KMS-11 (cell line): ENCODE results near the gene POLQ.
"Not testable (repeated sequence)": the region's sequence is repeated elsewhere in the genome, so short reads cannot be mapped to it uniquely, and the experiment has no call there.

Experiments used
- H2AFZ ChIP-seq: fragments of 200-600 bp; sonication (generic); 2 replicates; pipeline ENCODE4 v1.6.1; 2016; ENCODE audit warnings: antibody characterized with exemption, mixed run types, low read depth
- H3K27ac ChIP-seq: fragments of 200-600 bp; sonication (generic); 2 replicates; pipeline ENCODE4 v1.6.1; 2016; ENCODE audit warnings: mild to moderate bottlenecking, mixed run types
- H3K27me3 ChIP-seq: fragments of 200-600 bp; sonication (generic); 2 replicates; pipeline ENCODE4 v1.6.1; 2017; ENCODE audit warnings: mild to moderate bottlenecking, low read depth, mixed run types, moderate library complexity; ENCODE audit not compliant: insufficient read depth
- H3K36me3 ChIP-seq: fragments of 200-600 bp; sonication (generic); 2 replicates; pipeline ENCODE4 v1.6.1; 2017; ENCODE audit warnings: mild to moderate bottlenecking, mixed run types; ENCODE audit not compliant: insufficient read depth
- H3K4me1 ChIP-seq: fragments of 200-600 bp; sonication (generic); 2 replicates; pipeline ENCODE4 v1.6.1; 2016; ENCODE audit warnings: mild to moderate bottlenecking, low read depth, mixed run types; ENCODE audit not compliant: poor library complexity, severe bottlenecking
- H3K4me2 ChIP-seq: fragments of 200-600 bp; sonication (generic); 2 replicates; pipeline ENCODE4 v1.7.0; 2016; ENCODE audit warnings: mild to moderate bottlenecking, mixed run types
- H3K4me3 ChIP-seq: fragments of 200-600 bp; sonication (generic); IDR thresholded peaks from 2 replicates; pipeline ENCODE4 v1.6.1; 2017; ENCODE audit warnings: low read depth, low read length, mixed read lengths; ENCODE audit not compliant: insufficient read depth
- H3K79me2 ChIP-seq: fragments of 200-600 bp; sonication (generic); 2 replicates; pipeline ENCODE4 v1.6.1; 2016; ENCODE audit warnings: low read depth, mixed run types; ENCODE audit not compliant: insufficient read depth
- H3K9ac ChIP-seq: fragments of 200-600 bp; sonication (generic); 2 replicates; pipeline ENCODE4 v1.6.1; 2016; ENCODE audit warnings: mild to moderate bottlenecking, mixed run types
- H4K20me1 ChIP-seq: fragments of 200-600 bp; sonication (generic); 2 replicates; pipeline ENCODE4 v1.6.1; 2016; ENCODE audit warnings: mild to moderate bottlenecking, mixed run types; ENCODE audit not compliant: insufficient read depth
- TF ChIP-seq, protein P1 (sequence below): fragments of 200-600 bp; sonication (generic); conservative IDR thresholded peaks from 2 replicates; pipeline ENCODE4 v1.6.1; 2017; ENCODE audit warnings: low read depth, mild to moderate bottlenecking, antibody characterized with exemption, low read length, moderate library complexity, mixed read lengths

The POLQ gene

DNA sequence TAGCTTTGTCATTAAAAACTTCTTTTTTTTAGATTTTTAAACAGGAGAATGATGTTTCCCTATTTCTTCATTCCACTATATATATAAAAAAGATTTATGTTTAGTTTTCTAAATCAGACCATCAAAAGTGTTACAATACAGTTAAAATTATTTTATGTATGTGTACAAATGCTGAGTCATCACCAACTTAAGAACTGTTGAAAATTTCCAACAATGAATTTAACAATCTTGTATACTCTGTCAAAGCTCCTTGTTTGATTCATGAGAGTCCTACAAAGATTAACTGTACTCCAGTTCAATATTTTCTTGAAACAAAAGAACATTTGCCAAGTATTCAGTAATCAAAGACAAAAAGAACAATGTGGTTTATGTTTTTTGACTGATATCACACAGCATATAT lies 82.0 kb downstream of the POLQ start:
- peaks cover 19% of the 10 kb centered on the region; the same call in 1 of the 2 replicates for H3K36me3 ChIP-seq
- no peak overlapping the region for H3K9ac ChIP-seq
- no peak overlapping the region for H3K4me3 ChIP-seq
- no peak overlapping the region for H3K27ac ChIP-seq
- no peaks in the 10 kb centered on the region for H3K4me1 ChIP-seq
- H3K79me2 ChIP-seq, result no peaks in the 10 kb centered on the region
- no peaks in the 10 kb centered on the region for H4K20me1 ChIP-seq
- H2AFZ ChIP-seq, result no peak overlapping the region
- H3K27me3 ChIP-seq, result no peaks in the 10 kb centered on the region
- H3K4me2 ChIP-seq, result no peak overlapping the region
- TF ChIP-seq, protein P1, sequence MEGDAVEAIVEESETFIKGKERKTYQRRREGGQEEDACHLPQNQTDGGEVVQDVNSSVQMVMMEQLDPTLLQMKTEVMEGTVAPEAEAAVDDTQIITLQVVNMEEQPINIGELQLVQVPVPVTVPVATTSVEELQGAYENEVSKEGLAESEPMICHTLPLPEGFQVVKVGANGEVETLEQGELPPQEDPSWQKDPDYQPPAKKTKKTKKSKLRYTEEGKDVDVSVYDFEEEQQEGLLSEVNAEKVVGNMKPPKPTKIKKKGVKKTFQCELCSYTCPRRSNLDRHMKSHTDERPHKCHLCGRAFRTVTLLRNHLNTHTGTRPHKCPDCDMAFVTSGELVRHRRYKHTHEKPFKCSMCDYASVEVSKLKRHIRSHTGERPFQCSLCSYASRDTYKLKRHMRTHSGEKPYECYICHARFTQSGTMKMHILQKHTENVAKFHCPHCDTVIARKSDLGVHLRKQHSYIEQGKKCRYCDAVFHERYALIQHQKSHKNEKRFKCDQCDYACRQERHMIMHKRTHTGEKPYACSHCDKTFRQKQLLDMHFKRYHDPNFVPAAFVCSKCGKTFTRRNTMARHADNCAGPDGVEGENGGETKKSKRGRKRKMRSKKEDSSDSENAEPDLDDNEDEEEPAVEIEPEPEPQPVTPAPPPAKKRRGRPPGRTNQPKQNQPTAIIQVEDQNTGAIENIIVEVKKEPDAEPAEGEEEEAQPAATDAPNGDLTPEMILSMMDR, result no peak

DNA sequence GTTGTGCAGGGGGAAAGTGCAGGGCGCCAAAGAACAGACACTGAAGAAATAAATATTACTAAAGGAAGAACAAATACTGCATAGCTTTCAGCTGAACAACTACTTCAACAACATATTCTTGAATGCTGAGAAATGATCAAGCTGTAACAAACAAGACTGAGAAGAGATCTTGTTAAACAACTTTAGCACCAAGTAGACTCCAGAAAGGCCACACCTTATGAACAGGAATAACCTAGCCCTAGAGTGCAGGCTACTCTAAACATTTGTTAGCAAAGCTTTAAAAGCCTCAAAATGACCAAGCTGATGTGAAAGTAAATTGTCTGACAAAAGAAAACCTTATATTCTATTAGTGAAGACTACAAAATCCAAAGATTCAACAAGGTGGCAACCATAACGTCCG lies 83.2 kb downstream of the POLQ start:
- H3K4me2 ChIP-seq, result no peak overlapping the region
- H3K4me3 ChIP-seq, result no peak overlapping the region
- H3K27ac ChIP-seq, result no peak overlapping the region
- H2AFZ ChIP-seq, result no peak overlapping the region
- H4K20me1 ChIP-seq, result no peaks in the 10 kb centered on the region
- H3K79me2 ChIP-seq, result no peaks in the 10 kb centered on the region
- H3K36me3 ChIP-seq, result peaks cover 10% of the 10 kb centered on the region; the same call in 1 of the 2 replicates
- no peaks in the 10 kb centered on the region for H3K4me1 ChIP-seq
- no peak overlapping the region for H3K9ac ChIP-seq
- no peaks in the 10 kb centered on the region for H3K27me3 ChIP-seq
- TF ChIP-seq, protein P1, result no peak

DNA sequence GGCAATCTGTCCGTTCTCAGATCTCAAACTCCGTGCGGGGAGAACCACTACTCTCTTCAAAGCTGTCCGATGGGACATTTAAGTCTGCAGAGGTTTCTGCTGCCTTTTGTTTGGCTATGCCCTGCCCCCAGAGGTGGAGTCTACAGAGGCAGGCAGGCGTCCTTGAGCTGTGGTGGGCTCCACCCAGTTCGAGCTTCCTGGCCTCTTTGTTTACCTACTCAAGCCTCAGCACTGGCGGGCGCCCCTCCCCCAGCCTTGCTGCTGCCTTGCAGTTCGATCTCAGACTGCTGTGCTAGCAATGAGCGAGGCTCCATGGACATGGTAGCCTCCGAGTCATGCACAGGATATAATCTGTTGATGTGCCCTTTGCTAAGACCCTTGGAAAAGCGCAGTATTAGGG lies 94.0 kb downstream of the POLQ start:
- not testable (repeated sequence) for H3K36me3 ChIP-seq, H3K79me2 ChIP-seq, H3K27ac ChIP-seq, H3K4me2 ChIP-seq, H3K9ac ChIP-seq, H3K4me1 ChIP-seq, H3K4me3 ChIP-seq, H3K27me3 ChIP-seq, H2AFZ ChIP-seq, H4K20me1 ChIP-seq

DNA sequence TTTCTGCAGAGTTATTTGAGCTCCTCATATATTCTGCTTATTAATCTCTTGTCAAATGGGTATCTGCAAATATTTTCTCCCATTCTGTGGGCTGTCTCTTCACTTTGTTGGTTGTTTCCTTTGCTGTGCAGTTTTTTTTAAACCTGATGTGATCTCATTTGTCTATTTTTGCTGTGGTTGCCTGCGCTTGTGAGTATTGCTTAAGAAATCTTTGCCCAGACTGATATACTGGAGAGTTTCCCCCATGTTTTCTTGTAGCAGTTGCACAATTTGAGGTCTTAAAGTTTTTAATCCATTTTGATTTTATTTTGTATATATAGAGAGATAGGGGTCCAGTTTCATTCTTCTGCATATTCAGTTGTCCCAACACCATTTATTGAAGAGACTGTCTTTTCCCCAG lies 102.3 kb downstream of the POLQ start:
- Histone ChIP-seq H3K27me3 (no peaks in the 10 kb centered on the region), H2AFZ (no peak overlapping the region), H3K9ac (no peak overlapping the region), H3K4me2 (no peak overlapping the region), H3K27ac (no peak overlapping the region), H3K36me3 (no peaks in the 10 kb centered on the region; the same call in none of the 2 replicates), H3K4me1 (no peaks in the 10 kb centered on the region), H4K20me1 (no peaks in the 10 kb centered on the region), H3K4me3 (no peak overlapping the region), H3K79me2 (no peaks in the 10 kb centered on the region)
- TF ChIP-seq, protein P1, result no peak

DNA sequence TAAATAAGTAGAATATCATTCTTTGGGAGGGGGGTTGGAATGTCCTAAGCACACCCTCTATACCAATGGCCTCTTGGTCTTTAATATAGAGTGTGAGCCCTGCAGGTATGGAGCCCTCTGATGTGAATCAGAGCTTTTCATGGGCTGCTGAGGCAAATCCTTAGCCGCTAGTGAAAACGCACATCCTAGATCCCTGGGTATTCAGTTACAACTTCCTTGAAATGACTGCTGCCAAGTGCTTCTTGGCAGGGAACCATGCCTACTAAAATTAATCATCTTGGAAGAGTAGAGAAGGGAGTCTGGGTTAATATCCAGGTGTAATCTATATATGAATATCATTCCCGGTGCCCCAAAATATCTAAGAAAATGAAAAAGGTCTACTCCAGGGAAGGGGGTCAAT lies 109.1 kb downstream of the POLQ start:
- Histone ChIP-seq H4K20me1 (no peaks in the 10 kb centered on the region), H3K4me3 (no peak overlapping the region), H3K9ac (no peak overlapping the region), H3K4me1 (peaks cover 22% of the 10 kb centered on the region), H3K27ac (no peak overlapping the region), H3K27me3 (no peaks in the 10 kb centered on the region), H2AFZ (no peak overlapping the region), H3K36me3 (no peaks in the 10 kb centered on the region; the same call in 1 of the 2 replicates), H3K79me2 (no peaks in the 10 kb centered on the region), H3K4me2 (no peak overlapping the region)
- TF ChIP-seq, protein P1, result no peak
